Measurements from ENCODE around the gene NDUFS3.

The NDUFS3 gene

DNA sequence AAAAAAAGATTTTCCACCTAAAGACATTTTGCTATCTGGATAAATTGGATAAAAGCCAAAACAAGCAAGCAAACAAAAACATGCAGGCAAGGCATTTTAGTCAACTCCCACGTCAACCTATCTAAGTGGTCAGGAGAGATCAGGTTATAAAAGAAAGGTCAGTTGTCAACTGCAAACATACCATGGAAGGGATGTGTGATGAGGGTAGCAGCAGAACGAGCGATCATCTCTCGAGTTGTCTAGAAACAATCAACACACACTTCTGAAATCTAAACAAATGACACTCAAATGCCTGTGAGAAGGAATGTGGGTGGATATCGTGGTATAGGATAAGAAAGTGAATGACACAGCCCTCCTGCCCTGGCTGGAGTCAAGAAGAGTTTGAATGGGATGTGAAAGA is 52.6 kb downstream of the NDUFS3 start:
- DNase-seq (ENCODE audit: low read depth in 2 of 2): no peak

Data from activated CD8-positive, alpha-beta memory T cell treated with anti-CD3 and anti-CD28 coated beads for 4 hours (primary cell).